Measurements from ENCODE around the gene LRRC23. TPM values are rescaled to one million over a fixed set of nuclear protein-coding genes. Genes with fewer than 3 reads are reported as not detected.

Gene LRRC23
- total RNA-seq, 4 donors from 2014 or later = 2.3 to 5.9 (median 4.8) TPM

DNA sequence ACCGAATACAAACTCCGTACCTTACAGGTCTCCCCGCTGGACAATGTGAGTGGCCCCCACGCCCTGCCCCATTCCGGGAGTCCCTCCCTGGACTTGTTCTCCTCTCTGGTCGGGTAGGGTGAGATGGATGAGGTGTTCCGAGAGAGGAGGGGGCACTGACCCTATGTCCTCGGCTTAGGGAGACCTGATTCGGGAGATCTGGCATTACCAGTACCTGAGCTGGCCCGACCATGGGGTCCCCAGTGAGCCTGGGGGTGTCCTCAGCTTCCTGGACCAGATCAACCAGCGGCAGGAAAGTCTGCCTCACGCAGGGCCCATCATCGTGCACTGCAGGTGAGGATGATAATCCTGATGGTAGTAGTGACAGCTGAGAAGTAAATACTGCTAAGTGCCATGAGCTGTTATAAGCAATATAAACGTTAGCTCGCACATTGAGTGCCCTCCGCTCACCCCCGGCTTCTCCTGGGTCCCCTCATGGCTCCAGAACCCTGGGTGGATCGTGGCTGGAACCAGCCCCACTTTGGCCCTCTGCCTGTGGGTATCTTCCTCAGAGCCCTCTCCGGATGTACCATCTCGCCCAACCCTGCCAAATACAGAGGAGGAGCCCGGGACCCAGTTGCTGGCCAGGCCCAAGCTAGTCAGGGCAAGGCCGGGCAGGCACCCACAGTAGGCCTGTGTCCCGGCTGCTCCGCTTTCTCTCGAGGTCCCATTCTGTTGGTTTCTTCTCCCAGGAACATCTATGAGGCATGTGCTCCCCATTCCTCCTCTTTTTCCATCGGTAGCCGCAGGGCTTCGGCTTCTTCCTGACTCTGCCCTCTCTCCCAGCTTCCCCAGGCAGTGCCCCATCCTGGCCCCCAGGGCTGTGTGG, 53.4 kb downstream of the LRRC23 start:
- peaks cover 0 to 34% (median 0%) of the 10 kb centered on the region in 3 donors for H3K36me3 ChIP-seq
- intact Hi-C loops (cut with DNase I) = no loop called here
- TF ChIP-seq, protein P1, sequence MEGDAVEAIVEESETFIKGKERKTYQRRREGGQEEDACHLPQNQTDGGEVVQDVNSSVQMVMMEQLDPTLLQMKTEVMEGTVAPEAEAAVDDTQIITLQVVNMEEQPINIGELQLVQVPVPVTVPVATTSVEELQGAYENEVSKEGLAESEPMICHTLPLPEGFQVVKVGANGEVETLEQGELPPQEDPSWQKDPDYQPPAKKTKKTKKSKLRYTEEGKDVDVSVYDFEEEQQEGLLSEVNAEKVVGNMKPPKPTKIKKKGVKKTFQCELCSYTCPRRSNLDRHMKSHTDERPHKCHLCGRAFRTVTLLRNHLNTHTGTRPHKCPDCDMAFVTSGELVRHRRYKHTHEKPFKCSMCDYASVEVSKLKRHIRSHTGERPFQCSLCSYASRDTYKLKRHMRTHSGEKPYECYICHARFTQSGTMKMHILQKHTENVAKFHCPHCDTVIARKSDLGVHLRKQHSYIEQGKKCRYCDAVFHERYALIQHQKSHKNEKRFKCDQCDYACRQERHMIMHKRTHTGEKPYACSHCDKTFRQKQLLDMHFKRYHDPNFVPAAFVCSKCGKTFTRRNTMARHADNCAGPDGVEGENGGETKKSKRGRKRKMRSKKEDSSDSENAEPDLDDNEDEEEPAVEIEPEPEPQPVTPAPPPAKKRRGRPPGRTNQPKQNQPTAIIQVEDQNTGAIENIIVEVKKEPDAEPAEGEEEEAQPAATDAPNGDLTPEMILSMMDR (IDR thresholded peaks at IDR 0.05) = no peak
- no peak for TF ChIP-seq POLR2A (IDR thresholded peaks at IDR 0.05)
- no peak for DNase-seq
- H3K4me3 ChIP-seq = no peak overlapping the region
- no peaks in the 10 kb centered on the region for H3K9me3 ChIP-seq
- H3K27ac ChIP-seq = peak overlapping the region; percentile 50 to 95 (median 66)
- WGBS, 2 donors = 38 to 63% methylated on average over 16 to 20 of the region's 28 CpGs
- no peaks in the 10 kb centered on the region for H3K27me3 ChIP-seq
- H3K4me1 ChIP-seq = peaks cover 34 to 95% (median 58%) of the 10 kb centered on the region in 3 donors

DNA sequence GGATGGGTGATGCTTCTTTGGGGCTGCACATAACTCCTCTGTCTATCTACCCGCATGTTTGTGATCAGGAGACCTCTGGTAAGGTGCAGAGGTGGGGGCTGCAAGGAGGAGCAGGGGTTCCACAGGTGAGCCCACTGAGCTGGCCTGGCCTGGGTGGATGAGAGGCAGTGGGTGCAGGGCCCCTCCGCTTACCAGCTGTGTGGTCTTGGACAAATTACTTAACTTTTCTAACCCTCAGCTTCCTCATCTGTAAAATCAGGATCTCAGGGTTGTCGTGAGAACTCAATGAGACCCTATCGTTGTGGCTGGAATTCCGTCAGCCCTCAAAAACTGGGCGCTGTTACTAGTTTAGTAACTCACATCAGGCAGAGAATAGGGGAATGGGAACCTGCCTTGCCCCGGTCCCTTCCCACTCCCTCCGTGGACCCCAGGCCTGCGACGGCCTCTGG, 54.0 kb downstream of the LRRC23 start:
- Histone ChIP-seq H3K27me3 (no peaks in the 10 kb centered on the region), H3K36me3 (peaks cover 0 to 34% (median 0%) of the 10 kb centered on the region in 3 donors), H3K27ac (peak overlapping the region; percentile 50 to 95 (median 66)), H3K4me3 (peak overlapping the region in 1 of 4 donors; percentile 44), H3K4me1 (peaks cover 34 to 92% (median 58%) of the 10 kb centered on the region in 3 donors), H3K9me3 (no peaks in the 10 kb centered on the region)
- DNase-seq = no peak
- intact Hi-C loops (cut with DNase I) = no loop called here
- TF ChIP-seq POLR2A (IDR thresholded peaks at IDR 0.05) = no peak
- TF ChIP-seq, protein P1 (IDR thresholded peaks at IDR 0.05) = no peak
- WGBS, 2 donors = 68 to 73% methylated on average over 8 of the region's 10 CpGs

GRCh38 chr12:6959058-6959804, 54.6 kb downstream of the LRRC23 start:
- intact Hi-C loops (cut with DNase I) = no loop called here
- H3K4me1 ChIP-seq = peaks cover 34 to 91% (median 58%) of the 10 kb centered on the region in 3 donors
- no peaks in the 10 kb centered on the region for H3K9me3 ChIP-seq
- no peak for DNase-seq
- TF ChIP-seq, protein P1 (IDR thresholded peaks at IDR 0.05) = no peak
- TF ChIP-seq POLR2A (IDR thresholded peaks at IDR 0.05) = peak in 1 of 4 donors; percentile 62
- H3K4me3 ChIP-seq = peak overlapping the region in 1 of 4 donors; percentile 44
- H3K36me3 ChIP-seq = peaks cover 0 to 34% (median 0%) of the 10 kb centered on the region in 3 donors
- WGBS, 2 donors = 35 to 66% methylated on average over 8 to 13 of the region's 24 CpGs
- H3K27me3 ChIP-seq = no peaks in the 10 kb centered on the region
- peak overlapping the region; percentile 50 to 95 (median 66) for H3K27ac ChIP-seq

DNA sequence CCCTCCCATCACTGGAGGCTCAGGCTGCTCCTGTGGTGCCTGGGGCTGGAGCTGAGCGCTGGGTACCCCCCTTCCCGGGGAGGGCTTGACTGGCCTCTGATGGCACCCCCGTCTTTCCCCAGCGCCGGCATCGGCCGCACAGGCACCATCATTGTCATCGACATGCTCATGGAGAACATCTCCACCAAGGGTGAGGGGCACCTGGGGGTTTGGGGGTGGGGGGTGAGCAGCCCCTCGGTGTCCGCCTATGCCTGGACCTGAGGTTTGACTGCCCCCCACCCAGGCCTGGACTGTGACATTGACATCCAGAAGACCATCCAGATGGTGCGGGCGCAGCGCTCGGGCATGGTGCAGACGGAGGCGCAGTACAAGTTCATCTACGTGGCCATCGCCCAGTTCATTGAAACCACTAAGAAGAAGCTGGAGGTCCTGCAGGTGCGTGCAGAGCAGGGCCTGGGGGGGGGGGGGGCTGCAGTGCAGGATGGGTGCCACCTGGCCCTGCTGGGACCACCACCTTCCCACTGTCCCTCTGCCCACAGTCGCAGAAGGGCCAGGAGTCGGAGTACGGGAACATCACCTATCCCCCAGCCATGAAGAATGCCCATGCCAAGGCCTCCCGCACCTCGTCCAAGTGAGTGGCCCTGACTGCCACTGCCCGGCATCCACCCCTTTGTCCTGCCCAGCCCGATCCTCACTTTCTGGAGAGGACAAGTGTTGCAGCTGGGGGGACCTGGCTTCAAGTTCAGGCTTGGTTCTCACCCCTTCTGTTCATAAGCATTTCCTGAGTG, 55.4 kb downstream of the LRRC23 start:
- no peak for DNase-seq
- H3K36me3 ChIP-seq = peaks cover 0 to 31% (median 0%) of the 10 kb centered on the region in 3 donors
- H3K4me1 ChIP-seq = peaks cover 34 to 91% (median 64%) of the 10 kb centered on the region in 3 donors
- no peaks in the 10 kb centered on the region for H3K9me3 ChIP-seq
- H3K27me3 ChIP-seq = no peaks in the 10 kb centered on the region
- WGBS, 2 donors = 85 to 87% methylated on average over 9 to 24 of the region's 26 CpGs
- intact Hi-C loops (cut with DNase I) = no loop called here
- H3K4me3 ChIP-seq = peak overlapping the region in 1 of 4 donors; percentile 44
- H3K27ac ChIP-seq = peak overlapping the region; percentile 54 to 99 (median 93)
- TF ChIP-seq POLR2A (IDR thresholded peaks at IDR 0.05) = no peak
- TF ChIP-seq, protein P1 (IDR thresholded peaks at IDR 0.05) = no peak
